GM12872 (cell line): ENCODE results near the gene APRT.

Experiments used
- TF ChIP-seq, protein P1 (sequence below): IDR thresholded peaks from 3 replicates; pipeline ENCODE4 v1.5.1; 2011; ENCODE audit warnings: low read depth, mild to moderate bottlenecking, low read length, moderate library complexity; ENCODE audit not compliant: insufficient read depth

The APRT gene

DNA sequence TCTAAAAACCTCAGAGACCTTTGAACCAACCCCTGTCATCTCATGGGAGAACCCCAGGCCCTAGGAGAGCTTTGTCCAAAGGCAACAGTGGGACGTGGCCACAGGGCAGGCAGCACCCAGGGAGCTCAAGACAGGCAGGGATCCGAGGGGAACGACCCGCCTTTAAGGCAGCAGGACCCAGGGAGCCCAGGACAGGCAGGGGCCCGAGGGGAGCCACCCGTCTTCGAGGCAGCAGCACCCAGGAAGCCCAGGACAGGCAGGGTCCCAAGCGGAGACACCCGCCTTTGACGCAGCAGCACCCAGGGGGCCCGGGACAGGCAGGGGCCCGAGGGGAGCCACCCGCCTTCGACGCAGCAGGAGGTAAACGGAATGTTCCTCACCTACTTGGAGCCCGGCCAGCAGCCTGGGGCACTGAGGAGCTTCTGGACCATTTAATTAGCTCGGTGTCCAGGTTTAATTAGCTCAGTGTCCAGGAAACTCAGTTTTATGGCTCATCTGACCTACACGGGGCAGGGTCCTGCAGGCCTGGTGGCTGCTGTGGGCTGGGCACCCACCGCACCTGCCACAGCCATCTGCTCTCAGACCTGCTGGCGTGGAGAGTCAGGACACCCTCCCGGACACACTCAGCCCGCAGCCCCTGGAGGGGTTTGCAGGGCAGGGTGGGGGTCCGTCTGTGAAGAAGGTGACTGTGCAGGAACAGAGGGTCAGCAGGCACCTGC lies 51.1 kb downstream of the APRT start:
- TF ChIP-seq, protein P1, sequence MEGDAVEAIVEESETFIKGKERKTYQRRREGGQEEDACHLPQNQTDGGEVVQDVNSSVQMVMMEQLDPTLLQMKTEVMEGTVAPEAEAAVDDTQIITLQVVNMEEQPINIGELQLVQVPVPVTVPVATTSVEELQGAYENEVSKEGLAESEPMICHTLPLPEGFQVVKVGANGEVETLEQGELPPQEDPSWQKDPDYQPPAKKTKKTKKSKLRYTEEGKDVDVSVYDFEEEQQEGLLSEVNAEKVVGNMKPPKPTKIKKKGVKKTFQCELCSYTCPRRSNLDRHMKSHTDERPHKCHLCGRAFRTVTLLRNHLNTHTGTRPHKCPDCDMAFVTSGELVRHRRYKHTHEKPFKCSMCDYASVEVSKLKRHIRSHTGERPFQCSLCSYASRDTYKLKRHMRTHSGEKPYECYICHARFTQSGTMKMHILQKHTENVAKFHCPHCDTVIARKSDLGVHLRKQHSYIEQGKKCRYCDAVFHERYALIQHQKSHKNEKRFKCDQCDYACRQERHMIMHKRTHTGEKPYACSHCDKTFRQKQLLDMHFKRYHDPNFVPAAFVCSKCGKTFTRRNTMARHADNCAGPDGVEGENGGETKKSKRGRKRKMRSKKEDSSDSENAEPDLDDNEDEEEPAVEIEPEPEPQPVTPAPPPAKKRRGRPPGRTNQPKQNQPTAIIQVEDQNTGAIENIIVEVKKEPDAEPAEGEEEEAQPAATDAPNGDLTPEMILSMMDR = no peak

- TF ChIP-seq, protein P1 = no peak
These were observed 51.8 kb downstream of the APRT start for GRCh38 chr16:88759976-88760350.
